Fibroblast of lung (primary cell): ENCODE results near the gene CHEK2. TPM values are rescaled to one million over a fixed set of nuclear protein-coding genes. Genes with fewer than 3 reads are reported as not detected.
"Not testable (repeated sequence)": the region's sequence is repeated elsewhere in the genome, so short reads cannot be mapped to it uniquely, and the experiment has no call there.

Experiments
- DNase-seq, 2 donors: peaks; one replicate each; pipeline versions ENCODE4 v3.0.0 to v3.0.0-alpha.2; 2010; ENCODE audit warnings: low read depth in 2 of 2
- H2AFZ ChIP-seq: 2 replicates; pipeline ENCODE4 v1.5.1; 2012; ENCODE audit warnings: low read length, control low read depth, inconsistent platforms
- H3K27ac ChIP-seq: 2 replicates; pipeline ENCODE4 v1.5.1; 2011; ENCODE audit warnings: low read length, control low read depth; ENCODE audit not compliant: insufficient read depth
- H3K27me3 ChIP-seq: 2 replicates; pipeline ENCODE4 v1.5.1; 2011; ENCODE audit warnings: mild to moderate bottlenecking, low read length; ENCODE audit not compliant: control insufficient read depth, insufficient read depth
- H3K36me3 ChIP-seq: 2 replicates; pipeline ENCODE4 v1.5.1; 2011; ENCODE audit warnings: low read length; ENCODE audit not compliant: control insufficient read depth, insufficient read depth
- H3K4me1 ChIP-seq: 2 replicates; pipeline ENCODE4 v1.5.1; 2011; ENCODE audit warnings: low read length; ENCODE audit not compliant: control insufficient read depth, insufficient read depth; ENCODE audit errors: extremely low read depth
- H3K4me2 ChIP-seq: 2 replicates; pipeline ENCODE4 v1.5.1; 2011; ENCODE audit warnings: low read length, control low read depth; ENCODE audit not compliant: insufficient read depth; ENCODE audit errors: extremely low read depth
- H3K4me3 ChIP-seq, 4 experiments: fragments of 200-600 bp in 1 of 4; sonication (generic) in 1 of 4; replicated peaks in 1 of 4; 2 replicates each; pipeline ENCODE4 v1.5.1; 2011 to 2016; ENCODE audit warnings: low read length in 4 of 4, low read depth in 3 of 4, mild to moderate bottlenecking in 3 of 4, control low read depth in 2 of 4, inconsistent platforms in 1 of 4, mixed read lengths in 1 of 4; ENCODE audit not compliant: insufficient read depth in 1 of 4; ENCODE audit errors: control extremely low read depth in 1 of 4
- H3K79me2 ChIP-seq: 2 replicates; pipeline ENCODE4 v1.5.1; 2012; ENCODE audit warnings: mild to moderate bottlenecking, low read length, inconsistent platforms; ENCODE audit not compliant: control insufficient read depth, insufficient read depth
- H3K9ac ChIP-seq: 2 replicates; pipeline ENCODE4 v1.5.1; 2011; ENCODE audit warnings: mild to moderate bottlenecking, low read length, control low read depth; ENCODE audit not compliant: insufficient read depth
- H3K9me3 ChIP-seq: 2 replicates; pipeline ENCODE4 v1.5.1; 2012; ENCODE audit warnings: low read depth, low read length; ENCODE audit not compliant: control insufficient read depth, insufficient read depth
- H4K20me1 ChIP-seq: 2 replicates; pipeline ENCODE4 v1.5.1; 2011; ENCODE audit warnings: low read length; ENCODE audit not compliant: control insufficient read depth, insufficient read depth; ENCODE audit errors: extremely low read depth
- CTCF ChIP-seq, 2 donors: IDR thresholded peaks in 1 of 2; conservative IDR thresholded peaks in 1 of 2; 1 replicate in 1 of 2; 2 replicates in 1 of 2; pipeline ENCODE4 v1.5.1; 2011 to 2012; ENCODE audit warnings: low read length in 2 of 2, control low read depth in 1 of 2, inconsistent platforms in 1 of 2, low read depth in 1 of 2, mild to moderate bottlenecking in 1 of 2
- EZH2 ChIP-seq: IDR thresholded peaks from 2 replicates; pipeline ENCODE4 v1.5.1; 2012; ENCODE audit warnings: low read length, control low read depth, mild to moderate bottlenecking; ENCODE audit errors: missing control alignments
- polyA plus RNA-seq, 2 donors: library from polyadenylated mRNA; depleted of rRNA in 1 of 2; stranded (reverse) in 1 of 2; unstranded in 1 of 2; fragments of >200 nt; gene quantifications; 2 replicates each; pipeline ENCODE4 v1.2.1, GENCODE V29; 2011 to 2012; ENCODE audit warnings: missing spikeins in 1 of 2
- total RNA-seq: library from RNA; depleted of rRNA; stranded (reverse); fragments of >200 nt; gene quantifications from 2 replicates; pipeline ENCODE4 v1.2.1, GENCODE V29; 2014

The CHEK2 gene
- total and polyA plus RNA-seq, 2 donors (not counting 1 experiment from before 2014, with no cell fraction given): 14.5 to 17.4 TPM

- Histone ChIP-seq H2AFZ (no peak overlapping the region), H3K4me1 (no peaks in the 10 kb centered on the region), H4K20me1 (no peaks in the 10 kb centered on the region), H3K36me3 (no peaks in the 10 kb centered on the region), H3K9ac (no peak overlapping the region), H3K27me3 (no peaks in the 10 kb centered on the region), H3K27ac (no peak overlapping the region), H3K4me3 (no peak overlapping the region), H3K4me2 (no peak overlapping the region), H3K9me3 (no peaks in the 10 kb centered on the region), H3K79me2 (peaks cover 8% of the 10 kb centered on the region)
- DNase-seq: no peak
- no peak for TF ChIP-seq CTCF (conservative IDR thresholded peaks at IDR 0.05 in 1 of 2, IDR thresholded peaks at IDR 0.05 in 1 of 2; ENCODE audit: low read depth in 1 of 2, low read length in 2 of 2)
- no peak for TF ChIP-seq EZH2
These were observed 2.2 kb upstream of the CHEK2 start for GRCh38 chr22:28743852-28744251.

GRCh38 chr22:28742562-28742962 is 942 bp upstream of the CHEK2 start:
- Histone ChIP-seq H3K4me2 (peak overlapping the region; percentile 73), H3K9me3 (no peaks in the 10 kb centered on the region), H4K20me1 (no peaks in the 10 kb centered on the region), H3K4me1 (no peaks in the 10 kb centered on the region), H3K27me3 (no peaks in the 10 kb centered on the region), H3K79me2 (peaks cover 10% of the 10 kb centered on the region), H3K27ac (peak overlapping the region; percentile 87), H2AFZ (peak overlapping the region; percentile 64), H3K9ac (peak overlapping the region; percentile 81), H3K4me3 (peak overlapping the region; percentile 63 to 94 (median 86)), H3K36me3 (no peaks in the 10 kb centered on the region)
- no peak for DNase-seq
- TF ChIP-seq CTCF (conservative IDR thresholded peaks at IDR 0.05 in 1 of 2, IDR thresholded peaks at IDR 0.05 in 1 of 2; ENCODE audit: low read depth in 1 of 2, low read length in 2 of 2) (no peak), EZH2 (no peak)

GRCh38 chr22:28741200-28741784 is 328 bp downstream of the CHEK2 start:
- Histone ChIP-seq H3K4me3 (peak overlapping the region; percentile 63 to 94 (median 86)), H3K27ac (peak overlapping the region; percentile 59), H3K79me2 (peaks cover 10% of the 10 kb centered on the region), H3K36me3 (no peaks in the 10 kb centered on the region), H2AFZ (peak overlapping the region; percentile 64), H3K9me3 (no peaks in the 10 kb centered on the region), H3K27me3 (no peaks in the 10 kb centered on the region), H3K9ac (peak overlapping the region; percentile 41), H3K4me1 (no peaks in the 10 kb centered on the region), H4K20me1 (no peaks in the 10 kb centered on the region), H3K4me2 (peak overlapping the region; percentile 77)
- no peak for DNase-seq
- no peak for TF ChIP-seq CTCF (conservative IDR thresholded peaks at IDR 0.05 in 1 of 2, IDR thresholded peaks at IDR 0.05 in 1 of 2; ENCODE audit: low read depth in 1 of 2, low read length in 2 of 2)
- no peak for TF ChIP-seq EZH2

GRCh38 chr22:28738876-28739275 is 2.7 kb downstream of the CHEK2 start:
- not testable (repeated sequence) for H3K4me2 ChIP-seq, DNase-seq, H3K4me3 ChIP-seq, H4K20me1 ChIP-seq, H3K27ac ChIP-seq, H3K36me3 ChIP-seq, H3K79me2 ChIP-seq, H3K27me3 ChIP-seq, H2AFZ ChIP-seq, H3K4me1 ChIP-seq, H3K9me3 ChIP-seq, H3K9ac ChIP-seq
